Measurements from ENCODE around the gene CHSY1. TPM values are rescaled to one million over a fixed set of nuclear protein-coding genes. Genes with fewer than 3 reads are reported as not detected.

The CHSY1 gene
- total and polyA plus RNA-seq, 2 of the 13 experiments (the other 11 are each of a cell fraction or from before 2014, with no cell fraction given): 13.3 to 13.7 TPM

DNA sequence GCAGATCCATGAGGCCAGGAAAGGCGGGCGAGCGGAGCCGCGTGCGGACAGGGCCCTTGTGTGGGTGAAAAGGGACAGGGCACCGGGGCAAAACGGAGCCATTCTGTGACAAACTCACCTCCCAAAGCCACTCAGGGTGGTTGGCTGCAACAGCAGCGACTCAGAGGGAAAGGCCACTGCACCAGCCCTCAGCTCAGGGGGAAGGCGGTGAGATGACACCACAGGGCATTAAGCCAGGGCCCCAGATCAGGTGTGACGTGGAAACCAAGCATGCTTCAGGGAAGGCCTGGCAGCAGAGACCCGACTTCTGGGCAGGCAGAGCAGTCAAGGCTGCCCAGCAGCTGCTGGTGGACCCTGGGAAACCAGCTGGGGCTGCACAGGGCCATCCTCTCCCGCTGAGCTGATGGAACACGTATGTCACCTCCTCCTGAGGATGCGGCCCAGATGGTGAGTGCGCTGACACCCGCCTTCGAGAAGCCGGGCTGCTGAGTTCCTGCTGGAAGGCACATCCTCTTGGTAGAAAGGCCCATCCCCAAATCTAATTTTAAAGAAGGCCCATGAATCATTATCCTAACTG lies 82.3 kb downstream of the CHSY1 start:
- BruUV-seq (replicated peaks): no TSS peak
- peaks cover 22% of the 10 kb centered on the region for H3K9me3 ChIP-seq (ENCODE audit: low read length)
- H3K4me1 ChIP-seq (ENCODE audit: insufficient read depth, low read length): peaks cover 31% of the 10 kb centered on the region
- no peaks in the 10 kb centered on the region for H3K79me2 ChIP-seq (ENCODE audit: insufficient read depth, low read length)
- H3K9ac ChIP-seq (ENCODE audit: insufficient read depth, low read depth, low read length): no peak overlapping the region
- H3K4me3 ChIP-seq (replicated peaks in 1 of 3; ENCODE audit: insufficient read depth in 1 of 3, low read depth in 2 of 3, low read length in 3 of 3): no peak overlapping the region
- H4K20me1 ChIP-seq (ENCODE audit: insufficient read depth, low read length): no peaks in the 10 kb centered on the region
- FAIRE-seq: no peak
- H3K27ac ChIP-seq (ENCODE audit: extremely low read length, insufficient read depth, low read length): no peak overlapping the region
- no peaks in the 10 kb centered on the region for H3K27me3 ChIP-seq (ENCODE audit: control insufficient read depth in 1 of 2, insufficient read depth in 2 of 2, low read length in 2 of 2)
- intact Hi-C loops (cut with micrococcal nuclease; ENCODE audit: unreplicated experiment): no loop called here
- 0 out of 2 replicates have a peak, but pooled peaks have one; percentile 45 for TF ChIP-seq ZBTB33 (CRISPR knock-in tag; IDR thresholded peaks at IDR 0.05)
- TF ChIP-seq AGO2 (optimal IDR thresholded peaks at IDR 0.05; ENCODE audit: low read depth, low read length): no peak
- TF ChIP-seq ZNF350 (CRISPR knock-in tag; IDR thresholded peaks at IDR 0.05; ENCODE audit: borderline replicate concordance, low read depth): no peak
- no peak for TF ChIP-seq TFE3 (CRISPR knock-in tag; IDR thresholded peaks at IDR 0.05)
- TF ChIP-seq MAF1 (CRISPR knock-in tag; IDR thresholded peaks at IDR 0.05; ENCODE audit: borderline replicate concordance): no peak
- no peak for TF ChIP-seq ZMYM2 (CRISPR knock-in tag; IDR thresholded peaks at IDR 0.05)
- ATAC-seq: no peak
- WGBS (ENCODE audit: low lambda C conversion rate): 70% methylated on average over 16 of the region's 19 CpGs
- no peak overlapping the region for H2AFZ ChIP-seq (ENCODE audit: low read length)
- in situ Hi-C loops (cut with HindIII; ENCODE audit: extremely low pct_ligation_motif_present, low pct_unique_long_range_greater_than_20kb): no loop called here
- no peak for DNase-seq (ENCODE audit: low spot score)
- POLR2A ChIA-PET: no interaction called here
- no peak overlapping the region for H3K4me2 ChIP-seq (ENCODE audit: low read depth, low read length)
- CTCF ChIA-PET (ENCODE audit: low intra/inter-chr PET ratio, low total read pairs): no interaction called here
- H3K36me3 ChIP-seq (replicated peaks in 1 of 2; ENCODE audit: control insufficient read depth in 1 of 2, insufficient read depth in 2 of 2, low read length in 2 of 2): no peaks in the 10 kb centered on the region

Measured in HepG2 (cell line).